Fibroblast of pulmonary artery (primary cell): ENCODE results near the gene IKZF3.
"Not testable (repeated sequence)": the region's sequence is repeated elsewhere in the genome, so short reads cannot be mapped to it uniquely, and the experiment has no call there.

Experiments used
- DNase-seq: peaks from one replicate; pipeline ENCODE4 v3.0.0-alpha.2; 2010; ENCODE audit warnings: low read depth
- H3K4me3 ChIP-seq: replicated peaks from 2 replicates; pipeline ENCODE4 v1.5.1; 2011; ENCODE audit warnings: low read depth, mild to moderate bottlenecking, control low read depth, low read length, moderate library complexity
- TF ChIP-seq, protein P1 (sequence below): IDR thresholded peaks from 2 replicates; pipeline ENCODE4 v1.5.1; 2011; ENCODE audit warnings: mild to moderate bottlenecking, control low read depth, low read length, inconsistent platforms; ENCODE audit errors: missing control alignments

Gene IKZF3

DNA sequence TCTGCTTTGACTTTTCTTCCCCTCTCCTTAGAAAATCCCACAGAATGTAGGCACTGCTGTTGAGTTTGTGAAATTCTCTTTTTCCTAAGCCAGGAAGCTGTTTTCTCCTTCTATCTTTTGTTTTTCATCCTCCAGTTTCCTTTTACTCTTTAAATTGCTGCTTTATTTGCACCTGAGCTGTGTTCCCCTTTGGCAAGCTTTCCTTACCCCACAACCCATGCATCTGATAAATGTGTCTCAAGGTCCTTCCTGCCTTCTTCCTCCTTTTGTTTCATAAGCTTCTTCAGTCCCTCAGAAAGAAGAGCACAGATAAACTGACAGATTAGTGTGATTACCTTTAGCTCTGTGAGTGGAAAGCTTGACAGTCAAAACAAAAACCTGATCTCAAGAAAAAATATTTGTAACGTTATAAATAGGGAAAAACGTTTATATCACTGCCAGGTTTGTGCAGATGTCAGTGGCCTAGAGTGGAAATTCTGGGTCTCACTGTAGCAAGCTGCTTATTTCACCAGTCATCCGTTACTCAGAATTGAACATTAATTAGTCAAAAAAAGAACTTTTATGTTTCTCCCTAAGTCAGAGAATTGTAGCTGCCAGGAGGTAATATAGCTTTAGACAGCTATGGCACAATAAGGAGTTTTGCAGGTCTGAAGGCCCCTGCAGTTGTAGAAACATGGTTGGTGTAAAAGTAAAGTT, 30.7 kb upstream of the IKZF3 start:
- no peak for DNase-seq
- H3K4me3 ChIP-seq, result no peak overlapping the region
- TF ChIP-seq, protein P1, sequence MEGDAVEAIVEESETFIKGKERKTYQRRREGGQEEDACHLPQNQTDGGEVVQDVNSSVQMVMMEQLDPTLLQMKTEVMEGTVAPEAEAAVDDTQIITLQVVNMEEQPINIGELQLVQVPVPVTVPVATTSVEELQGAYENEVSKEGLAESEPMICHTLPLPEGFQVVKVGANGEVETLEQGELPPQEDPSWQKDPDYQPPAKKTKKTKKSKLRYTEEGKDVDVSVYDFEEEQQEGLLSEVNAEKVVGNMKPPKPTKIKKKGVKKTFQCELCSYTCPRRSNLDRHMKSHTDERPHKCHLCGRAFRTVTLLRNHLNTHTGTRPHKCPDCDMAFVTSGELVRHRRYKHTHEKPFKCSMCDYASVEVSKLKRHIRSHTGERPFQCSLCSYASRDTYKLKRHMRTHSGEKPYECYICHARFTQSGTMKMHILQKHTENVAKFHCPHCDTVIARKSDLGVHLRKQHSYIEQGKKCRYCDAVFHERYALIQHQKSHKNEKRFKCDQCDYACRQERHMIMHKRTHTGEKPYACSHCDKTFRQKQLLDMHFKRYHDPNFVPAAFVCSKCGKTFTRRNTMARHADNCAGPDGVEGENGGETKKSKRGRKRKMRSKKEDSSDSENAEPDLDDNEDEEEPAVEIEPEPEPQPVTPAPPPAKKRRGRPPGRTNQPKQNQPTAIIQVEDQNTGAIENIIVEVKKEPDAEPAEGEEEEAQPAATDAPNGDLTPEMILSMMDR, result no peak

DNA sequence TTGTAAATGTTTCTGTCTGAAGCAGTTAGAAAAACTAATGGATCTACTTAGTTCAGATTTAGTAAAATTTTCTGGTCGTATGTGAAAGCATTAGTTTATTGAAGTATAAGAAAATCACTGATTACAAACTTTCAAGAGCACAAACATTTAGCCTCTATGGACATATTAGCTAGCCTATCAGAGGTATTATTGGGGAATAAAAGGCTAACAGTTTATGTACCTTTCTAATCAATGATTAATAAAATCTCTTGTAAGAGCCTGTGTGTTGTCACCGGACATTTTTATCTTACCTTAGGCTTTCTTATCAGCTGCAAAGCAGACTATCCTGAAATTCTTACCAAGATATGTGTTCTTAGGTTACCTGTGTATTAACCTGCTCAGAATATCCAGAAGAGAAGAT, 25.1 kb upstream of the IKZF3 start:
- H3K4me3 ChIP-seq, result no peak overlapping the region
- DNase-seq, result no peak
- TF ChIP-seq, protein P1, result no peak

DNA sequence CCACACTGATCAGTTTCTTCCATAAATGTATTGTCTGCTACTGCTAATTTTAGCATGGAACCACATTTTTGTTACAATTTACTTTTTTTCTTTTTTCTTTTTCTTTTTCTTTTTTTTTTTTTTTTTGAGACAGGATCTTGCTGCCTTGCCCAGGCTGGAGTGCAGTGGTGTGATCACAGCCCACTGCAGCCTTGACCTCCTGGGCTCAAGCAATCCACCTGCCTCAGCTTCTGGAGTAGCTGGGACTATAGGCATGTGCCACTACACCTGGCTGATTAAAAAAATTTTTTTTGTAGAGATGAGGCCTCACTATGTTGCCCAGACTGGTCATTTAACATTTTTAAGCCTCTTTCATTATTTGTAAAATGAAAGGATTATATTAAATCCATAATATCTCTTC, 23.0 kb upstream of the IKZF3 start:
- TF ChIP-seq, protein P1, result no peak
- no peak for DNase-seq

DNA sequence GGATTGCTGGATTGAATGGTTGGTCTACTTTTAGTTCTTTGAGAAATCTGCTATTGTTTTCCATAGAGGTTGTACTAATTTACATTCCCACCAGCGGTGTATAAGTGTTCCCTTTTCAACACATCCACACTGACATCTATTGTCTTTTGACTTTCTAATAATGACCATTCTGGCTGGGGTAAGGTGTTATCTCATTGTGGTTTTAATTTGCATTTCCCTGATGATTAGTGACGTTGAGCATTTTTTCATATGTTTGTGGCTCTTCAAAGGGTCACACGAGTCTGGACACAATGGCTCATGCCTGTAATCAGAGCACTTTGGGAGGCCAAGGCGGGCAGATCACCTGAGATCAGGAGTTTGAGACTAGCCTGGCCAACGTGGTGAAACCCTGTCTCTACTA, 22.0 kb upstream of the IKZF3 start:
- H3K4me3 ChIP-seq, DNase-seq: not testable (repeated sequence)

More for the DNA sequence above, 23.0 kb upstream of the IKZF3 start:
- no peak overlapping the region for H3K4me3 ChIP-seq

DNA sequence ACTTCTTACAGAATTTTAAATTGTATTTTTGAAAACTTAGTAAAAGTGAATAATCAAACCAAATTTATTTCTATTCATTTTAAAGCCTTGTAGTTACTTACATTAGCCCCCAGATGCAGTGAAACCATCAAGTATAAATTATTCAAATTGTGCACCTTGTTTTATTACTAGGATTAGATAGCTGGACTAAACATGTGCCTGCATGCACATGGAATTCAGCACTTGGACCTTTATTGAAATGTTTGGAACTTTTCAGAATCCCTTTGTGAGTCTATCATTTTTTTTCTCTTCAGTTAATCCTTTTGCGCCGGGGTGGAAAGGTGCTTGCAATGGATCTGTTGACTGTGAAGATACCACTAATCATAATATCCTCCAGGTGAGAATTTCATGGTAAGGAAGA, 8.6 kb upstream of the IKZF3 start:
- peak; percentile 33 for DNase-seq
- TF ChIP-seq, protein P1, result peak; percentile 32
- no peak overlapping the region for H3K4me3 ChIP-seq

DNA sequence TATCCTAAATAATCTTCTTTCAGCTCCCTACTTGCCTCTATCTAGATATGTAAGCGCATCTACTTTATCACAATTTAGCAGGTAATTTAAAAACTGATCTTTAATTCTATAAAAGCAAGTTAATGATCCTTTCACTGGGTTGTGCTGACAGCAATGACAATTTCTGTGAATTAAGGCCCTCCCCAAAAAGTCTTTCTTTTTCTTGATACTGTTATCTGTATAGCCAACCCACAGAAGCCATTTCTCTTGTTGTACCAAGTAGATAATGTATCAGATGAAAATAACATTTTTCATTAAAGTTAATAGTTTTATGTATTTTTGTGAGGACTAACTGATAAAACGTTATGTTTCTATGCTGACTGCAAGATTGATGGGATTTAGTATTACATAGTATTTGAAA, 7.7 kb upstream of the IKZF3 start:
- no peak for DNase-seq
- TF ChIP-seq, protein P1, result no peak
- no peak overlapping the region for H3K4me3 ChIP-seq

DNA sequence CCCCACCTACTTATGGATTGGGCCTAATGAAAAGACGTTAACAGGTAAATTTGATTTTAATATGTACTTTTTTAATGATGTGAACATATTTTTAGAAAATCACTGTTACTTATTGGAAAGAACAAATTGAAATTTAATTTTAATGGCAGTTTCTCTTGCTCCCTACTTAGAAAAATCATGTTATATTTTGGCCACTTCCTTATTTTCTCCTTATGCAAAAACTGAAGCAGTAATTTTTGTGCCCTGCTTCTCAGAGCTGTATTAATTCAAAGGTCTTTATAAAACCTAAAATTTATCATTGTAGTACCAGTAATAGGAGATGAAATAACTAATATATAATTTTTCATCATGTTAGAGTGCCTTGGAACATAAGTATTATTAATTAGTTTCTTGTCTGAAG, 6.7 kb upstream of the IKZF3 start:
- TF ChIP-seq, protein P1, result no peak
- H3K4me3 ChIP-seq, result no peak overlapping the region
- no peak for DNase-seq
